Panc1 (cell line): Measurements from ENCODE around the gene EFCAB9. TPM values are rescaled to one million over a fixed set of nuclear protein-coding genes. Genes with fewer than 3 reads are reported as not detected.

Experiments used
- ATAC-seq: fragments of 200-7000 bp; cut with Tn5 transposase; 2 replicates; pipeline ENCODE4 v1.9.1; 2020; ENCODE audit warnings: mild to moderate bottlenecking, moderate library complexity
- BruUV-seq: library from RNA; stranded (reverse); fragments of 400-500 nt; replicated peaks from 2 replicates; lab custom pipeline; 2021; lab: Mats Ljungman, UMichigan
- CTCF ChIA-PET: fragments of 300-600 bp; sonication (Branson Sonifier 250); formaldehyde crosslinking; loops from one replicate; lab custom pipeline; 2022; ENCODE audit warnings: antibody characterized with exemption; lab: Charles Lee
- POLR2A ChIA-PET: fragments of 300-600 bp; sonication (Branson Sonifier 250); formaldehyde crosslinking; loops from one replicate; lab custom pipeline; 2022; ENCODE audit warnings: antibody characterized with exemption; lab: Charles Lee
- DNase-seq: peaks from one replicate; pipeline ENCODE4 v3.0.0-alpha.2; 2010; ENCODE audit warnings: low read depth, low spot score
- H3K27ac ChIP-seq: 2 replicates; pipeline ENCODE4 v1.5.1; 2011; ENCODE audit warnings: mild to moderate bottlenecking, low read length, inconsistent platforms
- H3K27me3 ChIP-seq: fragments of 200-500 bp; sonication (Bioruptor generic); 2 replicates; pipeline ENCODE4 v1.6.0; 2014; ENCODE audit warnings: low read length, inconsistent platforms; ENCODE audit not compliant: control insufficient read depth, insufficient read depth
- H3K36me3 ChIP-seq: fragments of 200-500 bp; sonication (Bioruptor generic); 2 replicates; pipeline ENCODE4 v1.5.1; 2014; ENCODE audit warnings: inconsistent platforms, mild to moderate bottlenecking, low read length, moderate library complexity; ENCODE audit not compliant: control insufficient read depth, insufficient read depth
- H3K4me1 ChIP-seq: 2 replicates; pipeline ENCODE4 v1.5.1; 2011; ENCODE audit warnings: inconsistent platforms, mild to moderate bottlenecking, low read length, moderate library complexity; ENCODE audit not compliant: control insufficient read depth, insufficient read depth
- H3K4me3 ChIP-seq, 2 experiments: 2 replicates each; pipeline ENCODE4 v1.5.1; 2011 to 2012; ENCODE audit warnings: low read depth in 2 of 2, low read length in 2 of 2, mild to moderate bottlenecking in 2 of 2, inconsistent platforms in 1 of 2, moderate library complexity in 1 of 2
- H3K9me3 ChIP-seq: fragments of 200-500 bp; sonication (Bioruptor generic); 2 replicates; pipeline ENCODE4 v1.5.1; 2014; ENCODE audit warnings: low read depth, mild to moderate bottlenecking, inconsistent platforms, low read length, moderate library complexity; ENCODE audit not compliant: control insufficient read depth, insufficient read depth
- CTCF ChIP-seq: fragments of 450-650 bp; IDR thresholded peaks from 2 replicates; pipeline ENCODE4 v1.5.1; 2017; ENCODE audit warnings: mild to moderate bottlenecking
- POLR2AphosphoS5 ChIP-seq: IDR thresholded peaks from 2 replicates; pipeline ENCODE4 v1.6.1; 2012; ENCODE audit warnings: mild to moderate bottlenecking, low read depth, low read length, moderate library complexity
- REST ChIP-seq, 2 experiments: IDR thresholded peaks; 2 replicates each; pipeline ENCODE4 v1.6.1; 2011 to 2012; ENCODE audit warnings: low read depth in 2 of 2, control low read depth in 1 of 2, low read length in 1 of 2, mild to moderate bottlenecking in 1 of 2, moderate library complexity in 1 of 2; ENCODE audit not compliant: insufficient read depth in 1 of 2
- SIN3A ChIP-seq: IDR thresholded peaks from 2 replicates; pipeline ENCODE4 v1.6.1; 2012; ENCODE audit warnings: low read depth, mild to moderate bottlenecking, low read length, moderate library complexity, borderline replicate concordance; ENCODE audit not compliant: insufficient read depth
- TCF7L2 ChIP-seq: IDR thresholded peaks from 2 replicates; pipeline ENCODE4 v1.6.1; 2011; ENCODE audit warnings: mild to moderate bottlenecking, low read depth, low read length, inconsistent platforms
- in situ Hi-C: cut with HindIII; loops from 2 replicates; pipeline ENCODE4 v1.10.0; 2016; ENCODE audit warnings: low sequenced_read_pairs, low pct_unique_long_range_greater_than_20kb
- intact Hi-C: fragments of 100-400 bp; cut with micrococcal nuclease; formaldehyde crosslinking; loops from one replicate; pipeline ENCODE4 v1.10.0; 2022; ENCODE audit not compliant: unreplicated experiment
- total RNA-seq: library from RNA; stranded (reverse); gene quantifications from one replicate; pipeline ENCODE4 v1.2.1, GENCODE V29; 2021; ENCODE audit not compliant: unreplicated experiment

Gene EFCAB9
- total RNA-seq, 1 experiment from 2014 or later, result not detected

- CTCF ChIA-PET, result interaction anchor here (0.6 kb wide), 1 partner anchor 190 kb away, joined by 3 read pairs; no protein-coding TSS in a partner anchor
These were observed 11.7 kb upstream of the EFCAB9 start for GRCh38 chr5:172182291-172182690.

GRCh38 chr5:172183881-172184280 is 10.1 kb upstream of the EFCAB9 start:
- Histone ChIP-seq H3K27me3 (no peaks in the 10 kb centered on the region), H3K4me1 (peaks cover 19% of the 10 kb centered on the region), H3K27ac (no peak overlapping the region), H3K36me3 (no peaks in the 10 kb centered on the region; the same call in 1 of the 2 replicates), H3K9me3 (no peaks in the 10 kb centered on the region), H3K4me3 (no peak overlapping the region)
- in situ Hi-C loops (no loop called here), intact Hi-C loops (no loop called here)
- ChIA-PET CTCF (interaction anchor here (0.6 kb wide), 1 partner anchor 78 kb away, joined by 8 read pairs; no protein-coding TSS in a partner anchor), POLR2A (no interaction called here)
- ATAC-seq, result no peak
- DNase-seq, result no peak
- BruUV-seq, result no TSS peak
- TF ChIP-seq TCF7L2, result no peak
- no peak for TF ChIP-seq CTCF
- no peak for TF ChIP-seq REST (IDR thresholded peaks at IDR 0.05; ENCODE audit: insufficient read depth in 1 of 2, low read depth in 2 of 2, low read length in 1 of 2)
- TF ChIP-seq POLR2AphosphoS5, result no peak
- TF ChIP-seq SIN3A, result no peak

More at GRCh38 chr5:172182291-172182690, 11.7 kb upstream of the EFCAB9 start:
- H3K27ac ChIP-seq, result no peak overlapping the region
- H3K9me3 ChIP-seq, result no peaks in the 10 kb centered on the region
- intact Hi-C loops (no loop called here), in situ Hi-C loops (no loop called here)
- POLR2A ChIA-PET, result interaction anchor here (0.6 kb wide), 1 partner anchor 137 kb away, joined by 9 read pairs; no protein-coding TSS in a partner anchor
- ATAC-seq, result no peak
- no peaks in the 10 kb centered on the region; the same call in 1 of the 2 replicates for H3K36me3 ChIP-seq
- DNase-seq, result no peak
- no peak for TF ChIP-seq REST (IDR thresholded peaks at IDR 0.05; ENCODE audit: insufficient read depth in 1 of 2, low read depth in 2 of 2, low read length in 1 of 2)
- TF ChIP-seq POLR2AphosphoS5, result no peak
- TF ChIP-seq TCF7L2, result no peak
- no peak for TF ChIP-seq SIN3A
- TF ChIP-seq CTCF, result no peak
- H3K4me1 ChIP-seq, result peaks cover 19% of the 10 kb centered on the region
- BruUV-seq, result no TSS peak
- no peaks in the 10 kb centered on the region for H3K27me3 ChIP-seq
- H3K4me3 ChIP-seq, result no peak overlapping the region
